Neuronal stem cell (in vitro differentiated cells): ENCODE measurements around the gene OR4X2. TPM values are rescaled to one million over a fixed set of nuclear protein-coding genes. Genes with fewer than 3 reads are reported as not detected.

Experiments
- DNase-seq: peaks from one replicate; pipeline ENCODE4 v3.0.0-alpha.2; 2013; ENCODE audit warnings: low spot score
- H2AFZ ChIP-seq: one replicate; pipeline ENCODE4 v1.6.1; 2013; ENCODE audit warnings: mild to moderate bottlenecking, low read length, inconsistent platforms
- H2AK5ac ChIP-seq: 2 replicates; pipeline ENCODE4 v1.6.1; 2013; ENCODE audit warnings: low read depth, mild to moderate bottlenecking, inconsistent platforms, low read length, moderate library complexity, mixed read lengths
- H2BK120ac ChIP-seq: 2 replicates; pipeline ENCODE4 v1.6.1; 2013; ENCODE audit warnings: low read depth, mild to moderate bottlenecking, inconsistent platforms, low read length, moderate library complexity, mixed read lengths
- H2BK12ac ChIP-seq: one replicate; pipeline ENCODE4 v1.6.1; 2013; ENCODE audit warnings: low read length, inconsistent platforms
- H2BK15ac ChIP-seq: 2 replicates; pipeline ENCODE4 v1.6.1; 2013; ENCODE audit warnings: mild to moderate bottlenecking, low read length, inconsistent platforms, mixed read lengths
- H2BK5ac ChIP-seq: one replicate; pipeline ENCODE4 v1.6.1; 2013; ENCODE audit warnings: inconsistent platforms, mild to moderate bottlenecking, low read length, moderate library complexity
- H3K14ac ChIP-seq: one replicate; pipeline ENCODE4 v1.6.1; 2013; ENCODE audit warnings: low read length, inconsistent platforms
- H3K18ac ChIP-seq: 2 replicates; pipeline ENCODE4 v1.6.1; 2013; ENCODE audit warnings: low read length, inconsistent platforms
- H3K23ac ChIP-seq: 2 replicates; pipeline ENCODE4 v1.6.1; 2013; ENCODE audit warnings: low read depth, mild to moderate bottlenecking, mixed read lengths, low read length, inconsistent platforms; ENCODE audit not compliant: poor library complexity
- H3K27ac ChIP-seq: replicated peaks from 3 replicates; pipeline ENCODE4 v1.5.1; 2013; ENCODE audit warnings: low read length, inconsistent platforms
- H3K27me3 ChIP-seq, 3 experiments: 2 replicates each; pipeline ENCODE4 v1.6.1; 2013; ENCODE audit warnings: low read length in 3 of 3, mild to moderate bottlenecking in 2 of 3, inconsistent platforms in 1 of 3, low read depth in 1 of 3, mixed read lengths in 1 of 3, moderate library complexity in 1 of 3; ENCODE audit not compliant: control insufficient read depth in 3 of 3, insufficient read depth in 3 of 3
- H3K36me3 ChIP-seq, 2 donors: replicated peaks in 1 of 2; 2 replicates each; pipeline ENCODE4 v1.6.1; 2013; ENCODE audit warnings: low read length in 2 of 2; ENCODE audit not compliant: control insufficient read depth in 2 of 2, insufficient read depth in 2 of 2
- H3K4ac ChIP-seq: 2 replicates; pipeline ENCODE4 v1.6.1; 2013; ENCODE audit warnings: inconsistent platforms, mild to moderate bottlenecking, low read length, moderate library complexity
- H3K4me1 ChIP-seq, 2 donors: 1 replicate in 1 of 2; 2 replicates in 1 of 2; pipeline ENCODE4 v1.6.1; 2013; ENCODE audit warnings: low read length in 2 of 2, low read depth in 1 of 2; ENCODE audit not compliant: control insufficient read depth in 2 of 2, insufficient read depth in 1 of 2
- H3K4me2 ChIP-seq: one replicate; pipeline ENCODE4 v1.6.1; 2013; ENCODE audit warnings: mild to moderate bottlenecking, low read length, inconsistent platforms; ENCODE audit not compliant: insufficient read depth, poor library complexity, severe bottlenecking
- H3K4me3 ChIP-seq, 2 donors: 2 replicates each; pipeline ENCODE4 v1.5.1; 2013; ENCODE audit warnings: low read length in 2 of 2, mild to moderate bottlenecking in 2 of 2, inconsistent platforms in 1 of 2, moderate library complexity in 1 of 2
- H3K79me1 ChIP-seq: one replicate; pipeline ENCODE4 v1.6.1; 2013; ENCODE audit warnings: low read depth, mild to moderate bottlenecking, inconsistent platforms, low read length, moderate library complexity
- H3K9ac ChIP-seq: one replicate; pipeline ENCODE4 v1.6.1; 2013; ENCODE audit warnings: mild to moderate bottlenecking, low read depth, low read length, inconsistent platforms; ENCODE audit not compliant: poor library complexity
- H3K9me3 ChIP-seq, 2 donors: replicated peaks in 1 of 2; 2 replicates each; pipeline versions ENCODE3 to v1.6.1; 2013; ENCODE audit warnings: low read length in 2 of 2, mild to moderate bottlenecking in 2 of 2, inconsistent platforms in 1 of 2, low read depth in 1 of 2, mixed read lengths in 1 of 2, moderate library complexity in 1 of 2; ENCODE audit not compliant: control insufficient read depth in 2 of 2, insufficient read depth in 1 of 2
- H4K8ac ChIP-seq: one replicate; pipeline ENCODE4 v1.6.1; 2013; ENCODE audit warnings: low read depth, mild to moderate bottlenecking, inconsistent platforms, low read length, moderate library complexity
- H4K91ac ChIP-seq: one replicate; pipeline ENCODE4 v1.6.1; 2013; ENCODE audit warnings: low read length, low read depth, mild to moderate bottlenecking, inconsistent platforms; ENCODE audit not compliant: poor library complexity
- WGBS, 2 donors: extraction: QIAGEN DNeasy Blood & Tissue Kit; methylation state at CpG; one replicate each; pipeline ENCODE4 v1.1.7; 2013; ENCODE audit warnings: missing lambda C conversion rate in 2 of 2, mixed read lengths in 1 of 2; ENCODE audit not compliant: insufficient read length in 2 of 2, insufficient replicate concordance in 1 of 2; ENCODE audit errors: extremely low coverage in 2 of 2; 5-methylcytosine and 5-hydroxymethylcytosine counted together
- polyA plus RNA-seq, 2 experiments: library from polyadenylated mRNA; stranded (reverse); fragments of 200-250 nt; gene quantifications; one replicate each; pipeline ENCODE4 v1.2.3, GENCODE V29; 2013

OR4X2 gene, protein sequence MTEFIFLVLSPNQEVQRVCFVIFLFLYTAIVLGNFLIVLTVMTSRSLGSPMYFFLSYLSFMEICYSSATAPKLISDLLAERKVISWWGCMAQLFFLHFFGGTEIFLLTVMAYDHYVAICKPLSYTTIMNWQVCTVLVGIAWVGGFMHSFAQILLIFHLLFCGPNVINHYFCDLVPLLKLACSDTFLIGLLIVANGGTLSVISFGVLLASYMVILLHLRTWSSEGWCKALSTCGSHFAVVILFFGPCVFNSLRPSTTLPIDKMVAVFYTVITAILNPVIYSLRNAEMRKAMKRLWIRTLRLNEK
- not detected for polyA plus RNA-seq (2013, experiment 1 of 2)
- not detected for polyA plus RNA-seq (2013, experiment 2 of 2)

DNA sequence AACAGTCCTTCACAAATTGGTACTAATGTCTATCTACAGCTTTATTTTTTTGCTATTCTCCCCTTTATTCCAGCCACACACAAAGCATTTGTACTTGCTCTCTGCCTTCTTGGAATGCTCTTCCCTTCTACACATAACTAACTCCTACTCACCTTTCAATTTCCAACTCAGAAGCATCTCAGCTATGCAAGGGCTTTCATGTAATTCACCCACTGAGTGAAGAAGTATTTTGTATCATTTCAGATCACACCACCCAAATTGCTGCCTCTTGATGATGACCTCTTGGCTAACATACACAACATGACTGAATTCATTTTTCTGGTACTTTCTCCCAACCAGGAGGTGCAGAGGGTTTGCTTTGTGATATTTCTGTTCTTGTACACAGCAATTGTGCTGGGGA is at the start of gene OR4X2:
OR4X2 (plus strand) TSS at position 301 of the 400 bp plus-strand sequence; CDS start at position 301, 0 bp downstream.
- no peak within 1 kb of the TSS for H2BK12ac ChIP-seq
- H3K4me1 ChIP-seq = no peaks in the 10 kb centered on the region
- no peak within 1 kb of the TSS for H2AK5ac ChIP-seq
- H3K4ac ChIP-seq = no peak within 1 kb of the TSS
- H2BK120ac ChIP-seq = no peak within 1 kb of the TSS
- H4K91ac ChIP-seq = no peak within 1 kb of the TSS
- no peaks in the 10 kb centered on the region for H3K36me3 ChIP-seq
- H2BK15ac ChIP-seq = no peak within 1 kb of the TSS
- H4K8ac ChIP-seq = no peak within 1 kb of the TSS
- H3K4me3 ChIP-seq = no peak within 1 kb of the TSS
- DNase-seq = no peak
- H3K79me1 ChIP-seq = no peaks in the 10 kb centered on the region
- H2AFZ ChIP-seq = no peak within 1 kb of the TSS
- H3K18ac ChIP-seq = no peak within 1 kb of the TSS
- H3K9me3 ChIP-seq = peaks cover 6 to 9% of the 10 kb centered on the region in 2 donors
- H3K27ac ChIP-seq = no peak within 1 kb of the TSS
- no peak within 1 kb of the TSS for H3K4me2 ChIP-seq
- no peaks in the 10 kb centered on the region for H3K27me3 ChIP-seq
- no peak within 1 kb of the TSS for H2BK5ac ChIP-seq
- no peak within 1 kb of the TSS for H3K9ac ChIP-seq
- no peak within 1 kb of the TSS for H3K14ac ChIP-seq
- H3K23ac ChIP-seq = no peak within 1 kb of the TSS

DNA sequence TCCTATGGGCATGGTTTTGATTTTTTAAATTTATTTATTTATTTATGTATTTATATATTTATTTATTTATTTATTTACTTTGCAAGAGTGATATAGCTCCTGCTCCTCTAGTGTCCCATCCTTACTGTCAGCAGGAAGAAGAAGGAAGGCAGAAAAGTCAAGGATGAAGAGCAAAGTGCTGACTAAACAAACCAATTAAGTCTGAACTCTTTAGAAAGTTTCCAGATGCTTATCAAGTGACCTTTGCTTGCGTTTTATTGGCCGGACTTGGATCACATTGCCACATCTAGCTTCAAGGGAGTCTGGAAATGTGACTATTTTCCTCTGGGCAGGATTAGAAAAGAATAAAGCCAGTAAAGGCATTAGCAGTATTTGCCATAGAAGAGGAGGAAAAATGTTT is 37.0 kb upstream of the OR4X2 start:
- Histone ChIP-seq H3K27me3 (peaks cover 0 to 7% (median 0%) of the 10 kb centered on the region in 3 experiments), H3K4me1 (no peaks in the 10 kb centered on the region), H2AFZ (no peak overlapping the region), H3K4ac (no peak overlapping the region), H3K23ac (no peak overlapping the region), H3K79me1 (no peaks in the 10 kb centered on the region), H2AK5ac (no peak overlapping the region), H3K36me3 (no peaks in the 10 kb centered on the region), H2BK12ac (no peak overlapping the region), H2BK5ac (no peak overlapping the region), H3K27ac (no peak overlapping the region), H3K9ac (no peak overlapping the region), H2BK15ac (no peak overlapping the region), H4K91ac (no peak overlapping the region), H3K4me3 (no peak overlapping the region), H3K9me3 (peaks cover 0 to 7% of the 10 kb centered on the region in 2 donors), H2BK120ac (no peak overlapping the region), H3K14ac (no peak overlapping the region), H4K8ac (no peak overlapping the region), H3K18ac (no peak overlapping the region), H3K4me2 (no peak overlapping the region)
- no peak for DNase-seq
- no CpG with 5 or more reads among the region's 2 CpGs for WGBS, 2 donors

DNA sequence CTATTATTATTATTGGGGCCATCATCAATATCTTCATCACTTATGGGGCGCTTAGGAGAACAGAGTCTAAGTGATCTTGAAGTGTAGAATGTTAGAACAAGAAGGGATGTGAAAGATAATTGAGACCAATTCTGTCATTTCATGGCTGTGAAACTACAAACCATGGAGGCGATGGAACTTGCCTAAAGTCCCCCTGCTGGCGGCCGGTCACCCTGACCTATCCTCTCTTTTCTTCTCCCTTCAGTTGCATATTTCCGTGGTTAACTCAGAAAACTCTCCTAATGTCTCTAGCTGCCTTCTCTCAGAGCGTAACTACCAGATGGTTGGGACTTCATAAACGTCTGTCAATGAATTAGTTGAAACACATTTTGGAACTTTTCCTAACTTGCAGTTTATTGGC is 34.9 kb upstream of the OR4X2 start:
- H4K8ac ChIP-seq = no peak overlapping the region
- no peak overlapping the region for H2BK120ac ChIP-seq
- H3K14ac ChIP-seq = no peak overlapping the region
- H2BK15ac ChIP-seq = no peak overlapping the region
- H3K4me1 ChIP-seq = no peaks in the 10 kb centered on the region
- peaks cover 0 to 7% of the 10 kb centered on the region in 2 donors for H3K9me3 ChIP-seq
- no CpG with 5 or more reads among the region's 7 CpGs for WGBS, 2 donors
- H3K4me3 ChIP-seq = no peak overlapping the region
- H2BK12ac ChIP-seq = no peak overlapping the region
- H3K23ac ChIP-seq = no peak overlapping the region
- H3K9ac ChIP-seq = no peak overlapping the region
- DNase-seq = no peak
- H2AFZ ChIP-seq = no peak overlapping the region
- H2BK5ac ChIP-seq = no peak overlapping the region
- H3K79me1 ChIP-seq = no peaks in the 10 kb centered on the region
- no peak overlapping the region for H2AK5ac ChIP-seq
- no peak overlapping the region for H3K4me2 ChIP-seq
- H3K27ac ChIP-seq = no peak overlapping the region
- H3K18ac ChIP-seq = no peak overlapping the region
- H3K4ac ChIP-seq = no peak overlapping the region
- peaks cover 0 to 7% (median 0%) of the 10 kb centered on the region in 3 experiments for H3K27me3 ChIP-seq
- no peaks in the 10 kb centered on the region for H3K36me3 ChIP-seq
- H4K91ac ChIP-seq = no peak overlapping the region

DNA sequence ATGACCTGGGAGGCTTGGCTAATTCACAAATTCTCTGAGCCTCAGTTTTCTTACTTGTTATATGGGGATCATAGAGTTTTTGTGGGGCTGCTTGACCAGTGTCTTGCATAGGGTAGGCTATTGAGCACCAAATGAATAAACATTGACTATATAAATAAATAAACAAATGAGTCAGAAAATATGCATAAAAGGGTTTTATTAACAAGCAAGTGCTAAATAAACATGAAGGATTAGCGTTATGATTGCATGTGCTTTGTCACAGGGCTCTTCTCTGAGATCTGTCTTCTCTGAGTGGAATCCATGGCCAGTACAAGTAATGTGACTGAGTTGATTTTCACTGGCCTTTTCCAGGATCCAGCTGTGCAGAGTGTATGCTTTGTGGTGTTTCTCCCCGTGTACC is 28.4 kb upstream of the OR4X2 start, which contains the start of gene OR4B1:
OR4B1 (plus strand) TSS at position 301 of the 400 bp plus-strand sequence; CDS start at position 301, 0 bp downstream.
- Histone ChIP-seq H3K4me1 (no peaks in the 10 kb centered on the region), H2BK15ac (no peak within 1 kb of the TSS), H3K27ac (no peak within 1 kb of the TSS)

More for the DNA sequence above, 28.4 kb upstream of the OR4X2 start, which contains the start of gene OR4B1:
- Histone ChIP-seq H3K4me3 (no peak within 1 kb of the TSS), H2AK5ac (no peak within 1 kb of the TSS), H4K8ac (no peak within 1 kb of the TSS), H3K9me3 (peaks cover 0 to 4% of the 10 kb centered on the region in 2 donors), H3K14ac (no peak within 1 kb of the TSS), H2BK5ac (no peak within 1 kb of the TSS), H2BK120ac (no peak within 1 kb of the TSS), H3K9ac (no peak within 1 kb of the TSS), H3K27me3 (no peaks in the 10 kb centered on the region), H3K4me2 (no peak within 1 kb of the TSS), H2AFZ (no peak within 1 kb of the TSS), H2BK12ac (no peak within 1 kb of the TSS), H3K4ac (no peak within 1 kb of the TSS), H3K18ac (no peak within 1 kb of the TSS), H3K36me3 (no peaks in the 10 kb centered on the region), H3K79me1 (no peaks in the 10 kb centered on the region), H3K23ac (no peak within 1 kb of the TSS), H4K91ac (no peak within 1 kb of the TSS)
- WGBS, 2 donors = no CpG with 5 or more reads among the region's 2 CpGs
- DNase-seq = no peak
